GM19467 (cell line): ENCODE data around the gene PRDM2.

Experiments used
- ATAC-seq: cut with Tn5 transposase; IDR thresholded peaks from one replicate; pipeline ENCODE4 v1.9.1; 2021; ENCODE audit warnings: mild to moderate bottlenecking, moderate library complexity; ENCODE audit not compliant: unreplicated experiment

The PRDM2 gene

DNA sequence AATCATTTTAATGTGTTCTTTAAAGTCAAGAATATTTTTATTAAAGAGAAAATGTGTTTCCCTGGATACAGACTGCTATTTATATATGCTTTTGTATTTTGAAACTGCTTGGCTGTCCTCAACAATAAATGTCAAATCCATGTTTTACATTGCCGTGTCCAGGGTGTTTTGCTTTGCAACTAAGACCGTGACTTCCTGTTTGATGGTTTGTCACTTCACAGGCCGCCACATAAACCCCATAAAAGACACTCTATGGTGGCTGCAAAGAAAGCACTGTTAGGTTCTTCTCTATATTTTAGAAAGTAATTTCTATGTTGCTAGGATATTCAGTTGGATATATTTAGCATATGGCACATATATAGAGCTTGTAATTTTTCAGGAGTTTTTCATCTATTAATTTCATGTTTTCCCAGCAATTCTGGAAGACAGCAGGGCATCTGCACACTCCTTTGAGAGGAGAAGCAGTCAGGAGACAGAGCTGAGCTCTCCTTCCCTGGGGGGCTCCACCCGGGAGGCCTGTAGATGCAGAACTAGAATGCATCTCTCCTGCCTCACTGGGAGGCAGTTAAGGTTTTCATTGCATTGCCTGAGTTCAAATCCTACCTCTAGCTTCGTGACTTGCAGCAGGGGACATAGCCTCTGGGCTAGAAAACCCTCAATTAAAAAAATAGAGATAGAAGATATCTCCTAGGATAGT is 33.1 kb downstream of the PRDM2 start:
- ATAC-seq, result no peak

GRCh38 chr1:13733711-13734110 is 33.7 kb downstream of the PRDM2 start:
- ATAC-seq, result no peak

GRCh38 chr1:13735168-13735930 is 35.4 kb downstream of the PRDM2 start:
- ATAC-seq, result no peak

DNA sequence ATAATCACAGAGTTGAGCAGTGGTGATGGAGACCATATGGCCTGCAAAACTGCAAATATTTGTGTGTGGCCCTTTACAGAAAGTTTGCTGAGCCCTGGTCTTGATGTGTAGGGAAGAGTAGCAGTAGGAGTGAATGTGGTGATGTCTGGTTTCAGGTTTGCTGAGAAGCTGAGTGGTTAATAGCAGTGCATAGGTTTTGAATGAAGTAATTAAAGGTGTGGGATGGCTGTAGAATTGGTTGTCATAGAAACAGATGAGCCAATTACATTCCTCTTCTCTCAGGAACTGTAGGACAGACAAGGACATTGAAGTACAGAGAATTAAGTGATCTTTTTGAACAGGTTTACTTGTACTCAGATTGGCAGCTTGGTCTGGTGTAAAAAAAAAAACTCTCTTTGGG is 37.4 kb downstream of the PRDM2 start:
- no peak for ATAC-seq

GRCh38 chr1:13746342-13746741 is 46.4 kb downstream of the PRDM2 start:
- no peak for ATAC-seq

DNA sequence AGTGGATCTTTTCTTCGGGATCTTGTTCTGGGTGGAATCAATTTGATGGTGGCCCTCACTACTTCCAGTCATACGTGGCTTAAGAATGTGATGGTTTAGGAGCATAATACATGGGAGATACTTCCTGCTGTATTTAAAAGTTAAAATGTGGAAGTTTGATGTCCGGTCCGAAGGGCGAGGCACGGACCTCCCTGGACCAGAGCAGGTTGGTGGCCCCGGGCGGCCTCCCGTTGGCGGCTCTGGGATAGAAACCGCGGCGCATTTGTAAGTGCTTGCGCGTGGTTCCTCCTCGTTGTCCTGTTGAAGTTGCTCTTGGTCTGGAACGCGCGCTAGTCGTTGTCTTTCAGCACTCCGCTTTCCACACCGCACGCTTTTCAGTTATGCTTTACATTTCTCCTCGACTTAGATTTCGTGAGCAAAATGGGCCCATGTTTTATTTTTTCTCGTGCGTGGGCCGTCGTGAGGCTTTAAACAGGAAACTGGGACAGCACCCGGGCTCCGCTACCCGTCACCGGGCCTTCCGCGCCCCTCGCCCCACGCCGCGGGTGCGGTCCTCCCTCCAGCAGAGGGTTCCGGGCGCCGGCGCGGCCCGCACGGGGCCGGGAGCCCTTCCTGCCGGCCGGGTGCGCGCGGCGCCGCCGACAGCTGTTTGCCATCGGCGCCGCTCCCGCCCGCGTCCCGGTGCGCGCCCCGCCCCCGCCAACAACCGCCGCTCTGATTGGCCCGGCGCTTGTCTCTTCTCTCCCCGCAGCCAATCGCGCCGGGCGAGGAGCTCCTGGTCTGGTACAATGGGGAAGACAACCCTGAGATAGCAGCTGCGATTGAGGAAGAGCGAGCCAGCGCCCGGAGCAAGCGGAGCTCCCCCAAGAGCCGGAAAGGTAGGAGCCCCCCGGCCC is 48.9 kb downstream of the PRDM2 start:
- peak; percentile 79 for ATAC-seq

- peak; percentile 26 for ATAC-seq
Measured at GRCh38 chr1:13749543-13750341, 49.8 kb downstream of the PRDM2 start.

DNA sequence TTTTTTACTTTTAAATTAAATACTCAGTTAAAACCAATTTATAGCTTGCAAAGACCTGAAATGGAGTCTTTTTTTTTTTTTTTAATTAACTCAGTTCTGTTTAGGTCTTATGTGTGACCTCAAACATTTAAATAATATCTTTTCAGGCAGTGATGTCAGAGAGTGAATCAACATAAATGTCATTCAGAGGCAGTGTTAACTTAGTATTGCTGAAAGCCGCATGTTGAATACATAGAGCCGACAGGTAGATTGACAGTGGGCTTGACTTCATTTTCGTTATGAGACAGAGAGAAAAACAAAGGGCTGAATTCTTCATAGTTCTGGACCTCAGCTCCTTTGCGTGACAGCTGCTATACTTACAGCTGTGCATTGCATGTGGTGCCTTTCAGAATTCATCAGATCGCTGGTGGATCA is 51.5 kb downstream of the PRDM2 start:
- ATAC-seq, result no peak

GRCh38 chr1:13751985-13752384 is 52.0 kb downstream of the PRDM2 start:
- no peak for ATAC-seq

DNA sequence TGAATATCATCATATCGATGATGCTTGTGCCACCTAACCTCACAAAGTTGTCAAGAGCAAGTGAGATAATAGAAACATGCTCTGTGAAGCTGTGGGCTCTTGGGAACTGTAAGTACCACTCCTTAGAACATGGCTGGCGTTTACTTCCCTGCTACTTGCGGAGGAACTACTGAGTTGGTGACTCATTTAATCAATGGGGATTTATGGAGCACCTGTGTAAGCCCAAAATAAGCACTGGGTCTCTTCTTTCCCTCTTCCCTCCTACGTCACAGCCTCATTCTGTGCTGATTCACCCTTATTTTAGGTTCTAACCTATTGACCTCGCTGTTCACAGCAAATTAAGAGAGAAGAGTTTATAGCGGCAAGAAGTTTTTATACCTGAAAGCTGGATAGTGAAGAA is 52.9 kb downstream of the PRDM2 start:
- no peak for ATAC-seq

DNA sequence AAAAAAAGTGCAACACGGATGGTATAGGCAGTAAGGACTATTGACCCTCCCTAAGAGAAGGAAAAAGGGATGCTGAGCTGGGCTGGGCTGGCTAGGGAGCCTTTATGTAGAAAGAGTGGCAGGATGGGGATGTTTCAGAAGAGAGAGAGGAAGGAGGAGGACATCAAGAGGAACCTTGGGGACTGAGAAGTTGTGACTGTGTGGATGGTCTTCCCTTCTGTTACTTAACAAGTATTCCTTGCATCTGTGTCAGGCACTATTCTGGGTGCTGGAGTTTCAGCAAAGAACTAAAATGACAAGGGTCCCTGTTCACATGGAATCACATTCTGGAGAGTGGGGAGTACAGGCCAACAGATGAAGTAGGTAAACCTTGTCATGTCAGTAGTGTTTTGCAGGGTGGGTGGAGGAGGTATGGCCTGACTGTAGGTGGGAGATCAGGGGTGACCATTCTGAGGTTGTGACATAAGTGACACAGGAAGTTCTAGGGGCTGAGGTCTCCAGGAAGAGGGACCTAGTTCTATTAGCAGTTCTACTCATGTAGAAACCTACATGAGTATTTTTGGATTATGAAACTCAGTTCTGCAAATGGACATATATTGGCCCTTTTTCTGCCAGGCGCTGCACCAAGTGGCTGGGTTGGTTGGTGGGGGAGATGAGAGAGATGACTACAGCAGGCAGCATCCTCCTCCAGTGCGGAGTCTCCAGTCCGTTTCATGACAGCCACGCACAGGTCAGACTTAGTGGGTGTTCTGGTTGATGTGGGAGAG is 53.8 kb downstream of the PRDM2 start:
- ATAC-seq, result peak; percentile 41

GRCh38 chr1:13754510-13755103 is 54.6 kb downstream of the PRDM2 start:
- ATAC-seq, result no peak

DNA sequence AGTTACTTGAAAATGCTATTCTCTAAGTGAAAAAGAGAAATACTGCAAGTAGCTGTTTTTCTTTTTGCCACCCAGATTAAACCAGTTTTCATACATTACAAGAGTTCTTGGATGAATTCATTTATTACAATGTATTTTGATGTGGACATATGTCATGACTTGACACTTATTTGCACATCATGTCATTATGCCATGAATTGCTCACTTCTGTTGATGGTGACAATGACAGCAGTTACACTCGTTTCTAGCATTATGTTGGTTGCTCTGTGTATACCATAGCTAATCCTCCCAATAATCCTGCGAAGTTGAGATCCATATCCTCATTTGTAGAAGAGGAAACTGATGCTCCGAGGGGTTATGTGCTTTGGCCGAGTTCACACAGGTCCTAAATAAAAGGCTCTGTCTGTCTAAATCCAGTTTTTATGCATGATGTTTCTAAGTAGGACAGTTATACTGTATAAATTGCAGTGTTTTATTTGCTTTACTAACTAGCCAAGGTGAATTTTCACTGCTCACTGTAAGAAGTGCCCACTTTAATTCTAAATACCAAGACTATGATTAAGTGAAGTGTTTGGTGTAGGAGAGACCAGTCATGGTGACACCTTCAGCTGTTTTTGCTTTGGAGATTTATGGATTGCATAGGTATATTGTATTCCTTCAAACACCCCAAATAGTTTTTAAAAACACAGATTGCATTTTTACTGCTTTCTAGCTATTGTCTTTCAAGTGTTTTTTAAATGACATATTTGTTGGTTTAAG is 56.7 kb downstream of the PRDM2 start:
- no peak for ATAC-seq

DNA sequence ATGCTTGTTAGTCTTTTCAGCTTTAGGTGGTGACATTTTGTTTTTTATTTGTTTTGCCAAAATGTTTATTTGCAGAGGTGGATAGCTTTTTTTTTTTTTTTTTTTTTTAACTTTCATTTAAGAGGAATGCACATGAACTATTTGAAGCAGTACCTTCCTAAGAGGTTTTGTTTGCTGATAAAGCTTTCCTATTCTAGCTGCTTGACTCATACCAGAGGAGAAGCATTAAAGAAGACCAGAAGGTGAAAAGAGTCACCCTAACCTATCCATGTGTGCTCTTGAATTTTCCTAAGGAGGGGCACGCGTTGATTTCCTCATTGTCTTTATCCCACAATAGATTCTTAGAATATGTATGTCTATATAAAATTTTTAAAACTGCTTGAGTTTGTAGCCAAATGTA is 57.7 kb downstream of the PRDM2 start:
- ATAC-seq, result no peak

DNA sequence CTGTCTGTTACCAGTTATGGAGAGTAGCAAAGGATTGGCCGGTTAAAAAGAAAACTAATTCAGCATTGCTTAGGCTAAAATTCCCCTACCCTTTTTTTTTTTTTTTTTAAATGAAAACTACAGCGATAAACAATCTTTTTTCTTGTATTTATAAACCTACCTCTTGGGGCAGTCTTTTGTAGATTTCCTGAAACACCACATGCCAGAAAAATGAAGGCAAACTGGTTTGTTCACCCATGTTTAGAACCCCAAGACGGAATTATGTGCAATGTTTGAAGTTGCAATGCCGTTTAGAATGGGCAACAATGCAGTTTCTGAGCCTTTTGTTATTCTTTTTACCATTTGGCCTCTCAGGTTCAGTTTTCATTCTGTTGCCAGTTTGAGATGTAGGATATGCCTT is 59.1 kb downstream of the PRDM2 start:
- ATAC-seq, result no peak

- ATAC-seq, result no peak
Measured at GRCh38 chr1:13760340-13760739, 60.4 kb downstream of the PRDM2 start.

DNA sequence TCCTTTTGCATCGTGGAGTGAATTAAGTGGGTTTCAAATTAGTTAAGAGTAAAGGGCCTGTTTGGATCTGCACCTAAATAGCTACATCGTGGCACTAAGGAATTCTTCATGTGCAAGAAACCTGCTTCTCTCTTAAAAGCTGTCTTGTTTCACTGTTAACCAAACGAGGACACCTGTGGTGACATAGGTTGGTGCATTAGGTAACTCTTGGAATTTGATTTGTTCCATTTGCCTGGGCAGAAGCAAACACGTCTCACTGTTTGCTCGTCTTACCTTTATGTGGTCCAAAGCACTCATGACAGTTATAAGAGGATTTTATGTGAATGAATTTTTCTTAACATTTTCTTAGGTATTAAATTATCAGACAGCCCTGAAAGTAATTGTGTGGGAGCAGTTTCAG is 60.9 kb downstream of the PRDM2 start:
- no peak for ATAC-seq

- ATAC-seq, result no peak
Measured at GRCh38 chr1:13761883-13762282, 61.9 kb downstream of the PRDM2 start.

DNA sequence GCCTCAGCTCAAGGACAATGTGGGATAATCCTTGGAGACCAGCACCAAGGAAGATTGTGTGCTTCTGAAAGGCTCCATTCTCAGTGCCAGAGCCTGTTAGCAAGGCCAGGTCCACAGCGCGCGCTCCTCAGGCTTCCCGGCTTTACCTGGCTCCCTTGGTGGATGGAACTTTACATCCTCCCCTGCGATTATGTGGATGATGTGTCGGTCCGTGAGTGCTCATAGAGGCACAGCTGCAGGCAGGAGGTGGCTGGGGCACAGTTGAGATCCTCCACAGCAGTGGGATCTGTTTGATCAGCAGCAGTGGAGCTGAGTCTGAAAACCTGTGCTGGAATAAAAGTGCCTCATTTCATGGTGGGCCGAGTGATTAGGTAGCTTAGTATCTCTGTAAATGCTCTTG is 62.7 kb downstream of the PRDM2 start:
- no peak for ATAC-seq
